GM21447 (cell line): ENCODE data around the gene DNAH12.
"Not testable (repeated sequence)": the region's sequence is repeated elsewhere in the genome, so short reads cannot be mapped to it uniquely, and the experiment has no call there.

Experiments
- ATAC-seq: cut with Tn5 transposase; IDR thresholded peaks from one replicate; pipeline ENCODE4 v1.9.1; 2021; ENCODE audit not compliant: unreplicated experiment

The DNAH12 gene

GRCh38 chr3:57335283-57335938 lies 208.7 kb downstream of the DNAH12 start:
- no peak for ATAC-seq

GRCh38 chr3:57331078-57331610 lies 213.0 kb downstream of the DNAH12 start:
- no peak for ATAC-seq

DNA sequence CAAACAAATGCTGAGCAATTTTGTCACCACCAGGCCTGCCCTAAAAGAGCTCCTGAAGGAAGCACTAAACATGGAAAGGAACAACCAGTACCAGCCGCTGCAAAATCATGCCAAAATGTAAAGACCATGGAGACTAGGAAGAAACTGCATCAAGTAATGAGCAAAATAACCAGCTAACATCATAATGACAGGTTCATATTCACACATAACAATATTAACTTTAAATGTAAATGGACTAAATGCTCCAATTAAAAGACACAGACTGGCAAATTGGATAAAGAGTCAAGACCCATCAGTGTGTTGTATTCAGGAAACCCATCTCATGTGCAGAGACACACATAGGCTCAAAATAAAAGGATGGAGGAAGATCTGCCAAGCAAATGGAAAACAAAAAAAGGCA lies 217.6 kb downstream of the DNAH12 start:
- ATAC-seq = not testable (repeated sequence)

DNA sequence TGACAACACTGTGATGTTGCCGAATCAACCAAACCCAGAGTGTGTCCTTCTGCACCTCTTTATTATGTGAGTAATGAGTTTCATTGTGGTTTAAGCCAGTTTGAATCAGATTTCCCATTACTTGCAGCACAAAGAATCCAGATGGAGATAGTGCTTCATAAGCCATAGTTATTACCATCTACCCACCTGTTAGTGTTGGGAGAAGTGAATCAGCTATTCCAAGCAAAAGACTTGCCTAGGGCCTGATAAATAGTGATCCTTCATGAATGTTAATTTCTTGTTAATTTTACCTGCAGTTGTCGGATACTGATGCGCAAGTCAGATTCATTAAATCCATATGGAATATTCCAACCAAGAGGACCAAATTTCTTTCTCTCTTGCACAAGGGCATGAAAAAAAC lies 229.9 kb downstream of the DNAH12 start:
- ATAC-seq = no peak

DNA sequence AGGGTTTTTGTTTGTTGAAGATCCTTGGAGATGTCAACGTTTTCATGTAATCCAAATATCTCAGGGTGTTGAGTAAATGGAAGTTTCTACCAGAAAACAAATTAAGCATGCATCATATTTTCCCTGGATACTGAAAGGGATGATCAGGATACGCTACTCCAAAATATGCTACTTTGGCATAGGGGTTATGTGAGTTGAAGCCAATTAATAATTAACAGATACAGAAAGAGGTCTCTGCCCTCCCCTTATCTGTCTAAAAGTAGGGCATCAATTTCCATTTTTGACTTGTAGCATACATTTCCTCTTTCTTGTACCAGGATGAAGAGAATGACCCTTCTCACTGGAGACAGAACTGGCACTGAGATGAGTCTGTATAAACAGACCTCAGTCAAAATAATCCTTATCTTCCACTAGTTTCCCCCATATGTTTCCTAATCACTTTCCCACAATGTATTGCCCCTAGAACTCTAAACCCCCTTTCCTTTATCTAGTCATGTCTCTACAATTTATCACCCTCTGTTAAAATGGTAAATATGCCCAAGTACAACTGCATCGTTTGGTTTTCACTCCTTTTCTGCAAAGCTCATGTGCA lies 234.3 kb downstream of the DNAH12 start:
- no peak for ATAC-seq

GRCh38 chr3:57303520-57303919 lies 240.6 kb downstream of the DNAH12 start:
- not testable (repeated sequence) for ATAC-seq

DNA sequence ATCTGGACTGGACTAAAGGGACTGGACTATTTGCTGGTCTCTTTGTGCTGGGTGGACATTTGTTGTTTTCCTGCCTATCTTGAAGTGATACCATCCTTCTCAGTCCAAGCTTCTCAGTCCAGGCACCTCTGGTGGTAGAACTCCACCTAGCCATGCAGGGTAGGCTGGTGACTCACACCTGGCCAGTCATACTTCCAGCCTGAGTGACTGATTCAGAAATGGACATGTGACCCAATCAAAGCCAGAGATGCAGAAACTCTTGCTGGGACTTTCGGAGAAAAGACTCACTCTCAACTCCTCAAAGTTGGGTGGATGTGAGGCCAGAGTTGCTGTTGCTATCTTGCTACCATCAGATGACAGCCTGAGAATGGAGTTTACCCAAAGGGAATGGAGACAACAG lies 246.1 kb downstream of the DNAH12 start:
- no peak for ATAC-seq

- ATAC-seq = no peak
These were observed 251.1 kb downstream of the DNAH12 start for GRCh38 chr3:57292897-57293526.

DNA sequence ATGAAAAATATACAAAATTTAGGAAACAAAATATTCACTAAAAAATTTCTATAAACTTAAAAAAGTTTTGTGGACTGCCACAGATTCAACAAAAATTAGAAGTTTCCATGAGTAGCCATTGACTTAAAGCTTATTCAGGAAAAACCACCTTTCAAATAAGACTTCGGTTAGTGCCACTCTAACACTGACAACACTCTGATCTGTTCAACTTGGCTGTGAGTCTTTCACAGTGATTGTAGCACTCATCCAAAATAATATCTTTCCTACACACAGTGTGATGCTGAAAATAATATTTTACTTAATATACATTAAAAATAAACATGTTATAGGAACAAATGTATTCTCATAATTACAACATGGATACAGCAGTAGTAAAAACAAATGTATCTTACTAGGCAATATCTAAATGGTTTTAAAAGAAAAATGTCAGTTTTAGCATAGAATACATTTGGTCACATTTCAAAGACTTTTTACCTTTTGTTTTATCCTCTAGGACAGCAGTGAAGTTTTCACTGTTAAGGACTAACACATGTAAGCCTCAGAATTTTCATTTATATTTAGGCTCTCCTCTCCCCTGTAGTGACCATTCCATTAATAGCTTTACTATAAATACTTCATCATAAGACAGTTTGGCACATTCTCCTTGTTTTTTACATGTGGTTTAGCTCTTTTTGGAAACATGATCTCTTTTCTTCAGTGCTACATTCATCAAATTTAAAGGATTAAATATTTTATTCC lies 251.8 kb downstream of the DNAH12 start, which contains the start of gene ASB14:
TSS of gene ASB14 (minus strand) at position 527 of the 738 bp plus-strand sequence. CDS start 652 bp downstream, outside the sequence.
- no peak for ATAC-seq

GRCh38 chr3:57288403-57288802 lies 255.7 kb downstream of the DNAH12 start:
- no peak for ATAC-seq

GRCh38 chr3:57287205-57287604 lies 256.9 kb downstream of the DNAH12 start:
- no peak for ATAC-seq

- ATAC-seq = no peak
These were observed 260.8 kb downstream of the DNAH12 start for GRCh38 chr3:57283334-57283733.

DNA sequence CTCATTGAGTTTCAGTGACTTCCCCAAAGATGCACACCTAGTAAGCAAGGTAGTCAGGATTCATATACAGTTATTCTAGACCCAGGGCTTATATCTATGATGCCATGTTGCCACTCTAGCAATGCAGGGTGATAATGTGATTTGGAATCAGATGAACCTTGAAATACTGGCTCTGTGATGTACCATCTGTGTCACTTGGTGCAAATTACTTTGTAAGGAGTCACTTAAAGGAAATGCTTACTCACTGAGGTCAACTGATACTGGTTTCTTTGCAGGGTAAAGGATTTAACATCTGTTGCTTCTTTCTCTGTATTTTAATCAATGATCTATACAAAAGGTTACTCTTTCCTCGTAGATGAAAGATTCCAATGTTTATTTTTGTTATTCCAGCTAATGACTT lies 262.4 kb downstream of the DNAH12 start:
- ATAC-seq = no peak

DNA sequence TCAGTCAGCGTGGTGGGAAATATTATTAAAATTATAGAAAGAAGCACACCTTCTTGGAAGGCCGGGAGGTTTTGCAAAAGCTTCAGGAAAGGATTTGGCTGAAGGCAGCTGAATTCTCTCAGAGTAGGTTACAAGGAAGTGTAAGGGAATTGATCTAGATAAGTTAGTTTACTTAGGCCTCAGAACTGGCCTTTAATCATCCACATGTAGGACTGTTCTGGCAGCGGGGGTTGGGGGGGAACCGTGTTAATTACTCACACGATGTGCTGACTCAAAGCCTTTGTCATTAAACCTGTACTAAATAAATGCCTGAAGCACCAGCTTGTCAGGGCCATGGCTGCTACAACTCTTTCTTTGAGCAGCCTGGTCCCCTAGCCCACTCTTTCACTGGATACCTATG lies 264.5 kb downstream of the DNAH12 start:
- no peak for ATAC-seq

GRCh38 chr3:57278237-57278636 lies 265.9 kb downstream of the DNAH12 start:
- ATAC-seq = no peak

DNA sequence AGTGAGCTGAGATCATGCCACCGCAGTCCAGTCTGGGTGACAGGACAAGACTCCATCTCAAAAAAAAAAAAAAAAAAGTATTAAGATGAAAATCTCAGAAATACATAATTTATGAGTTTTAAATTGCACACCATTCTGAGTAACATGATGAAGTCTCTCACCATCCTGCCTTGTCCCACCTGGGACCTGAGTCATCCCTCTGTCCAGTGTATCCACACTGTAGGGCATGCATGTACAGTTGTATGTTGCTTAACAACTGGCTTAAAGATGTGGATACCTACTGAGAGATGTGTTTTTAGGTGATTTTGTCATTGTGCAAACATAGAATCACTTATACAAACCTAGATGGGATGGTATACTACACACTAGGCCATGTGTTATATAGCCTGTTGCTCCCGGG lies 268.8 kb downstream of the DNAH12 start:
- ATAC-seq = no peak

DNA sequence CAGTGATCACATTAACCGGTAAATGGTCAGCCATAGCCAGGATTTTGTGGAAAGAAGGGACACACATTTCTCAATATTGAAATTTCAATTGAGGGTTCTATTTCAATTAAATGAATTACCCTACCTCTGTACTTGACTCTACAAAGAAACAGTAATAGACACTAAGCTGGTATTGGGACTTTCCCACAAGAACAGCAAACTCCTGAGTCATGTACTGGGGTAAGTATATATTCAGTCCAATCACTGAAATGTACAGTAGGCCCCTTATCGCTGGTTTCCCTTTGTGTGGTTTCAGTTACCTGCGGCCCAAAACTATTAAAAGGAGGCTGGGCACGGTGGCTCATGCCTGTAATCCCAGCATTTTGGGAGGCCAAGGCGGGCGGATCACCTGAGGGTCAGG lies 269.3 kb downstream of the DNAH12 start:
- no peak for ATAC-seq

- ATAC-seq = no peak
These were observed 275.7 kb downstream of the DNAH12 start for GRCh38 chr3:57268416-57268815.

DNA sequence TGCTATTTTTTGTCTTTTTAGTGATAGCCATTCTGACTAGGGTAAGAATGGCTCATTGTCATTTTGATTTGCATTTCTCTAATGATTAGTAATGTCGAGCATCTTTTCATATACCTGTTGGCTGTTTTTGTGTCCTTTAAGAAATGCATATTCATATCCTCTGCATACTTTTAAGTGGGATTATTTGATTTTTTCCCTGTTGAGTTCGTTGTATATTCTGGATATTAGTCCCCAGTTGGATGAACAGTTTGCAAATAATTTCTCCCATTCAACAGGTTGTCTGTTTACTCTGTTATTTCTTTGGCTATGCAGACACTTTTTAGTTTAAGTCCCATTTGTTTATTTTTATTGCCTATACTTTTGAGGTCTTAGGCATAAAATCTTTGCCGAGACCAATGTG lies 282.2 kb downstream of the DNAH12 start:
- no peak for ATAC-seq

- no peak for ATAC-seq
These were observed 283.0 kb downstream of the DNAH12 start for GRCh38 chr3:57261119-57261518.

GRCh38 chr3:57257678-57258077 lies 286.5 kb downstream of the DNAH12 start:
- ATAC-seq = no peak
